ENCODE measurements around the gene CBX8. TPM values are rescaled to one million over a fixed set of nuclear protein-coding genes. Genes with fewer than 3 reads are reported as not detected.

Gene CBX8
- total and polyA plus RNA-seq, 7 donors: 0.40 to 3.5 (median 1.3) TPM

GRCh38 chr17:79748295-79749099 is 48.4 kb downstream of the CBX8 start:
- peaks cover 0 to 71% (median 15%) of the 10 kb centered on the region in 3 donors for H3K27me3 ChIP-seq (ENCODE audit: insufficient read depth in 3 of 3, low read length in 2 of 3)
- TF ChIP-seq, protein P1, sequence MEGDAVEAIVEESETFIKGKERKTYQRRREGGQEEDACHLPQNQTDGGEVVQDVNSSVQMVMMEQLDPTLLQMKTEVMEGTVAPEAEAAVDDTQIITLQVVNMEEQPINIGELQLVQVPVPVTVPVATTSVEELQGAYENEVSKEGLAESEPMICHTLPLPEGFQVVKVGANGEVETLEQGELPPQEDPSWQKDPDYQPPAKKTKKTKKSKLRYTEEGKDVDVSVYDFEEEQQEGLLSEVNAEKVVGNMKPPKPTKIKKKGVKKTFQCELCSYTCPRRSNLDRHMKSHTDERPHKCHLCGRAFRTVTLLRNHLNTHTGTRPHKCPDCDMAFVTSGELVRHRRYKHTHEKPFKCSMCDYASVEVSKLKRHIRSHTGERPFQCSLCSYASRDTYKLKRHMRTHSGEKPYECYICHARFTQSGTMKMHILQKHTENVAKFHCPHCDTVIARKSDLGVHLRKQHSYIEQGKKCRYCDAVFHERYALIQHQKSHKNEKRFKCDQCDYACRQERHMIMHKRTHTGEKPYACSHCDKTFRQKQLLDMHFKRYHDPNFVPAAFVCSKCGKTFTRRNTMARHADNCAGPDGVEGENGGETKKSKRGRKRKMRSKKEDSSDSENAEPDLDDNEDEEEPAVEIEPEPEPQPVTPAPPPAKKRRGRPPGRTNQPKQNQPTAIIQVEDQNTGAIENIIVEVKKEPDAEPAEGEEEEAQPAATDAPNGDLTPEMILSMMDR (IDR thresholded peaks at IDR 0.05): no peak
- H3K27ac ChIP-seq: no peak overlapping the region
- peak in 1 of 4 donors; percentile 37 for ATAC-seq
- no peak for DNase-seq
- no peaks in the 10 kb centered on the region for H3K36me3 ChIP-seq (ENCODE audit: insufficient read depth in 1 of 2, low read depth in 1 of 2)
- 4 to 5% (median 5%) methylated on average over 20 to 55 of the region's 55 CpGs for WGBS, 3 donors
- no peak overlapping the region for H3K4me3 ChIP-seq
- no peaks in the 10 kb centered on the region for H3K4me1 ChIP-seq
- intact Hi-C loops (cut with DNase I): no loop called here
- no peaks in the 10 kb centered on the region for H3K9me3 ChIP-seq

GRCh38 chr17:79747508-79748294 is 49.2 kb downstream of the CBX8 start:
- TF ChIP-seq, protein P1 (IDR thresholded peaks at IDR 0.05): no peak
- 1 to 3% (median 2%) methylated on average over 49 to 74 of the region's 74 CpGs for WGBS, 3 donors
- intact Hi-C loops (cut with DNase I): no loop called here
- no peaks in the 10 kb centered on the region for H3K4me1 ChIP-seq
- H3K9me3 ChIP-seq: no peaks in the 10 kb centered on the region
- DNase-seq (no peak), ATAC-seq (no peak)
- peaks cover 0 to 71% (median 15%) of the 10 kb centered on the region in 3 donors for H3K27me3 ChIP-seq (ENCODE audit: insufficient read depth in 3 of 3, low read length in 2 of 3)
- H3K27ac ChIP-seq: no peak overlapping the region
- H3K4me3 ChIP-seq: no peak overlapping the region
- H3K36me3 ChIP-seq (ENCODE audit: insufficient read depth in 1 of 2, low read depth in 1 of 2): no peaks in the 10 kb centered on the region

DNA sequence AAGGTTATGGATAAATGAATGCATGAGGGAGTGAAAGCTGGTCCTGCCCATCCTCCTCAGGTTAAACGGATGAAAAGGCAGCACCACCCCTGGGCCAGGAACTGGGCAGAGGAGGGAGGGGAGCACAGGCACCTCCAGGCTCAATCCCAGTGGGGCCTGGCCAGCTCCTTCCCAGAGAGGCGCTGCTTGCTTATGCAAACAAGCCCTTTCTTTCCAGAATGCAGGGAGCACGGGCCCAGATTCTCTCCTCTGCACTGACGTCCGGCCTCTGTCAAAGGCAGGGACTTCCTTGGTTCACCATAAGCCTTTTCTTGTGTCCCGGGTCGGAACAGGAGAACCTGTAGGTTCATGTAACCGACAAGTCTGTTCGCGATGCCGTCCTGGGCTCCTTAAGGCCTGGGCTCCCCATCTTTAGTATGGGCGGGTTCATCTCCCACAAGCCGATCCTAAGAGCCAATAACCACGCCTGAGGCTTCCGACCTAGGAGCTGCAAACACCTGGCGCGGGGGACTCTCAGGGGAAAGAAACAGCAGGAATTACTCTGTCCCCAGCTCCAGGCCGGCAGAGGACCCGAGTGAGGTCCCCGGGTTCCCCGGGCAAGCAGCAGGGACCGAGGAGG is 49.9 kb downstream of the CBX8 start:
- no peak for ATAC-seq
- Histone ChIP-seq H3K27ac (no peak overlapping the region), H3K27me3 (ENCODE audit: insufficient read depth in 3 of 3, low read length in 2 of 3) (peaks cover 0 to 72% (median 15%) of the 10 kb centered on the region in 3 donors), H3K4me1 (no peaks in the 10 kb centered on the region), H3K4me3 (no peak overlapping the region), H3K9me3 (no peaks in the 10 kb centered on the region), H3K36me3 (ENCODE audit: insufficient read depth in 1 of 2, low read depth in 1 of 2) (no peaks in the 10 kb centered on the region)
- intact Hi-C loops (cut with DNase I): no loop called here
- DNase-seq: no peak
- WGBS, 3 donors: 15 to 19% (median 16%) methylated on average over 22 of the region's 22 CpGs
- TF ChIP-seq, protein P1 (IDR thresholded peaks at IDR 0.05): no peak

DNA sequence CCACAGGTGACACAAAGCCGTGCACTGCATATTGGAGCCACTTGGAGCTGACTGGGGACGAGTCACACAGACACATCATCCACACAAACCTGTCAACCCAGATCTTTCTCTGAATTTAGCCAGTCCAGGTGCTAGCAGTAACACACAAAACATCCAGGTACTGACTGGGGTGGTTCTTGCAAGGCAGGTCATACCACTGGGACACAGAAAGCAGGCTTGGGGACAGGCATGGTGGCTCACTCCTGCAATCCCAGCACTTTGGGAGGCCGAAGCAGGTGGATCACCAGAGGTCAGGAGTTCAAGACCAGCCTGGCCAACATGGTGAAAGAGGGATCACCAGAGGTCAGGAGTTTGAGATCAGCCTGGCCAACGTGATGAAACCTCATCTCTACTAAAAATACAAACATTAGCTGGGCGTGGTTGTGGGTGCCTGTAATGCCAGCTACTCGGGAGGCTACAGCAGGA is 51.2 kb downstream of the CBX8 start:
- Histone ChIP-seq H3K36me3 (ENCODE audit: insufficient read depth in 1 of 2, low read depth in 1 of 2) (no peaks in the 10 kb centered on the region), H3K27me3 (ENCODE audit: insufficient read depth in 3 of 3, low read length in 2 of 3) (peaks cover 0 to 71% (median 16%) of the 10 kb centered on the region in 3 donors), H3K9me3 (no peaks in the 10 kb centered on the region), H3K4me1 (no peaks in the 10 kb centered on the region), H3K4me3 (no peak overlapping the region), H3K27ac (no peak overlapping the region)
- WGBS, 3 donors: 35 to 49% (median 48%) methylated on average over 6 of the region's 6 CpGs
- DNase-seq (no peak), ATAC-seq (no peak)
- intact Hi-C loops (cut with DNase I): no loop called here
- TF ChIP-seq, protein P1 (IDR thresholded peaks at IDR 0.05): no peak

All from psoas muscle (tissue), 8 donors.